ENCODE results near the gene LHX3.

DNA sequence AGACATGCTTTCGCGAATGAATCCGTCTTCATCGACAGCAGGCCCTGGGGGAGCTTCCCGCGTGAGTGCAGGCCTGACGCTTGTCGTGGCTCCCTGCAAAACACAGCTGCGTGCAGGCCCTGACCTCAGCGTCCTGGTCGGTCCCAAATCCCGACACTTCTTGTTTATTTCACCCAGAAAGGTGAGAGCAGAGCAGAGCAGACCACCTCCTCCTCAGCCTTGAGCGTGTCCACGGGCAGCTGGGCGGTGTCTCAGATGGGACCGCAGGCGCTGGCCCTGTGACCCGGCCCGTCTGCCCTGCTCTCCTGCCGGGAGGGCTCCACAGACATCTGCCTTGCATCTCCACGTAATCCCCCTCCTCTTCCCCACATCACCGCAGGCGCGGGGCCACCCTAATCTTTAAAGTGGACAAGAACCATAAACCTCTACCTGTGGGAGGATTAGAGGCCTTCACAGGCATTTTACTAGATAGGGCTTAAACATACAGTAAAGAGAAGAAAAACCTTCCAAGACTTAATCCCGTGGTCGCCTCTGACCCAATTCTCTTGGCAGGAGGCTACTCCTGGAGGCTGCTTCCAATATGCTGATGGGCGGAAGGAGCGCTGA, 7.5 kb upstream of the LHX3 start:
- TF ChIP-seq POLR2A (IDR thresholded peaks at IDR 0.05) (no peak), POLR2AphosphoS5 (IDR thresholded peaks at IDR 0.05) (no peak), EP300 (IDR thresholded peaks at IDR 0.05) (no peak)
- TF ChIP-seq, protein P1, sequence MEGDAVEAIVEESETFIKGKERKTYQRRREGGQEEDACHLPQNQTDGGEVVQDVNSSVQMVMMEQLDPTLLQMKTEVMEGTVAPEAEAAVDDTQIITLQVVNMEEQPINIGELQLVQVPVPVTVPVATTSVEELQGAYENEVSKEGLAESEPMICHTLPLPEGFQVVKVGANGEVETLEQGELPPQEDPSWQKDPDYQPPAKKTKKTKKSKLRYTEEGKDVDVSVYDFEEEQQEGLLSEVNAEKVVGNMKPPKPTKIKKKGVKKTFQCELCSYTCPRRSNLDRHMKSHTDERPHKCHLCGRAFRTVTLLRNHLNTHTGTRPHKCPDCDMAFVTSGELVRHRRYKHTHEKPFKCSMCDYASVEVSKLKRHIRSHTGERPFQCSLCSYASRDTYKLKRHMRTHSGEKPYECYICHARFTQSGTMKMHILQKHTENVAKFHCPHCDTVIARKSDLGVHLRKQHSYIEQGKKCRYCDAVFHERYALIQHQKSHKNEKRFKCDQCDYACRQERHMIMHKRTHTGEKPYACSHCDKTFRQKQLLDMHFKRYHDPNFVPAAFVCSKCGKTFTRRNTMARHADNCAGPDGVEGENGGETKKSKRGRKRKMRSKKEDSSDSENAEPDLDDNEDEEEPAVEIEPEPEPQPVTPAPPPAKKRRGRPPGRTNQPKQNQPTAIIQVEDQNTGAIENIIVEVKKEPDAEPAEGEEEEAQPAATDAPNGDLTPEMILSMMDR (IDR thresholded peaks at IDR 0.05): no peak

Measured in stomach (tissue), 4 donors.